ENCODE data around the gene BOD1L1.

Gene BOD1L1

DNA sequence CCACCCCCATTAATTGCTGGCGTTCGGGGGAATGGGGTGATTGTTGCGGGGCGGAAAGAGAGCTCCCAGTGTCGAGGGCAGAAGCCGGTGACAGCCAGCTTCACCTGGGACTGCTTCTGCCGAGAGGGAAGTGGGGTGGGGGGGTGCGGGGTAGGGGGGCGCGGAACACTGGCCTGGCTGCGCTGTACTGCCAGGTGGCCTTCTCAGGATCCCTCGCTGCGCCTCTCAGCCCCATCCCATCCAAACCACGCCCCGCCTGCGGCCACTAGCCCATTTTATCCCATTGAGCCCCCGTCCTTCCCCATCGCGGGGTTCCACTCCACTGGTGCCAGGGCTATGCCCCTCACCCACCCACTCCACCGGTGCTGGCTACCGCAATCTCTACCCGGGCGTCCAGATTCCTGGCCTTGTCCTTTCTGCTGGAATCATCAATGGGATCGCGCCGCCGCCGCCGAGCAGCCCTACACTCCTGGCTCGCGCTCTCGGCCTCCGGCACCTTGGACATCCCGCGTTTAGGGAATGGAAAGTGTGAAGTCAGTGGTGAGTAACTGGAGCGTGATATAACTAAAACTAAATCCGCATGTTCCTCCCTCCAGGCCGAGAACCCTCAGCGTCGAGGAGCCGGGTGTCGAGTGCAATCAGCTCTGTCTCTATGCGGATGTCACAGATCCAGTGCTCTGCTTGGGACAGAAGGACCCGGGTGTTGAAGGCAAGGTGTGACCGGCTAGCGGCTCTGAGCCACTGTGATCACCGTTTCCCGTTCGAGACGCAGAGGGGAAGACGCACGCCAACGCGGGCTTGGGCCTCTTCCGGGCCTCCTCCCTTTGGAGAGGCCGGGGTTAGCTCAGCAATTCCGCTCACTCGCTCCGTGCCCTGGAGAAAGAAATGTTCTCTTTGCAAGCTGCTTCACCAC, 103.7 kb downstream of the BOD1L1 start:
- DNase-seq, result no peak

- no peak for DNase-seq
Measured at GRCh38 chr4:13523105-13523477, 104.4 kb downstream of the BOD1L1 start.

- DNase-seq, result no peak
Measured at GRCh38 chr4:13522282-13523104, 105.0 kb downstream of the BOD1L1 start.

- DNase-seq, result no peak
Measured at GRCh38 chr4:13521047-13521446, 106.5 kb downstream of the BOD1L1 start.

All from CD4-positive, alpha-beta T cell treated with Interferon alpha-2 for 1 hour (primary cell).